Endothelial cell (in vitro differentiated cells): ENCODE data around the gene PTPRD. TPM values are rescaled to one million over a fixed set of nuclear protein-coding genes. Genes with fewer than 3 reads are reported as not detected.

Experiments used
- DNase-seq: peaks from one replicate; pipeline ENCODE4 v3.0.0; 2021; ENCODE audit warnings: low spot score
- H3K27ac Mint-ChIP-seq: one replicate; pipeline ENCODE4 v1.8.0; 2021; ENCODE audit warnings: mixed read lengths, inconsistent platforms; ENCODE audit not compliant: unreplicated experiment
- H3K27me3 Mint-ChIP-seq: one replicate; pipeline ENCODE4 v1.8.0; 2021; ENCODE audit warnings: mild to moderate bottlenecking, moderate library complexity, mixed read lengths, inconsistent platforms; ENCODE audit not compliant: unreplicated experiment
- H3K36me3 Mint-ChIP-seq: one replicate; pipeline ENCODE4 v1.8.0; 2021; ENCODE audit warnings: mild to moderate bottlenecking, low read depth, mixed read lengths, inconsistent platforms; ENCODE audit not compliant: unreplicated experiment
- H3K4me1 Mint-ChIP-seq: one replicate; pipeline ENCODE4 v1.8.0; 2021; ENCODE audit warnings: mild to moderate bottlenecking, mixed read lengths, inconsistent platforms; ENCODE audit not compliant: unreplicated experiment
- H3K4me3 Mint-ChIP-seq: one replicate; pipeline ENCODE4 v1.8.0; 2021; ENCODE audit warnings: mild to moderate bottlenecking, mixed read lengths, inconsistent platforms; ENCODE audit not compliant: unreplicated experiment
- H3K9me3 Mint-ChIP-seq: one replicate; pipeline ENCODE4 v1.8.0; 2021; ENCODE audit warnings: mixed read lengths, inconsistent platforms; ENCODE audit not compliant: unreplicated experiment
- CTCF ChIP-seq: fragments of 200-600 bp; sonication (generic); IDR thresholded peaks from one replicate; pipeline ENCODE4 v1.5.0; 2021; ENCODE audit warnings: antibody characterized with exemption; ENCODE audit not compliant: unreplicated experiment
- total RNA-seq: library from RNA; stranded (reverse); fragmentation: NEBNext Ultra II Directional; extraction: Animal tissue kit (Norgen Biotek cat#: 25700); gene quantifications from one replicate; pipeline ENCODE4 v1.2.1, GENCODE V29; 2021; ENCODE audit not compliant: unreplicated experiment

The PTPRD gene
- total RNA-seq, 1 donor from 2014 or later = 47.8 TPM

DNA sequence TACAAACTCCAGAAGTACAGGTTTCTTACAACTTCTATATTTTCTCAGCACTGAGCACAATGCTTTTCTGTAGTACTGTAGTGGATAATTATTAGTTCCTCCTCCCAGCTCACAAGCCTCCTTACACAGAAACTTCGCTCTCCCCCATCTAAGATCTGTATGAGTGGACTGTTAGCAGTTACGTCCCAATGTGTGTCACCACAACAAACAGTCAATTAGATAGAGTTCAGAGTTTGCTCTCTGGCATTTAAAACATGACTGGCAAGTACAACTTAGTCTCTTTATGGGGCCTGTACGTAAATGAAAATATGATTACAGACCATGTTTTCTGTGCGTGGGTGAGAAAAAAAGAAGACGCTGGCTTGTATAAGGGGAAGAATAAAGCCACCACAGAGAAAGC is 2181.9 kb downstream of the PTPRD start:
- Mint-ChIP-seq H3K4me1 (peaks cover 5% of the 10 kb centered on the region), H3K27me3 (no peaks in the 10 kb centered on the region), H3K4me3 (no peak overlapping the region), H3K9me3 (no peaks in the 10 kb centered on the region), H3K27ac (no peak overlapping the region), H3K36me3 (no peaks in the 10 kb centered on the region)
- no peak for DNase-seq
- TF ChIP-seq CTCF = no peak

GRCh38 chr9:8429768-8430167 is 2183.0 kb downstream of the PTPRD start:
- Mint-ChIP-seq H3K36me3 (no peaks in the 10 kb centered on the region), H3K27ac (no peak overlapping the region), H3K27me3 (no peaks in the 10 kb centered on the region), H3K9me3 (no peaks in the 10 kb centered on the region), H3K4me3 (no peak overlapping the region), H3K4me1 (peaks cover 5% of the 10 kb centered on the region)
- no peak for TF ChIP-seq CTCF
- no peak for DNase-seq

GRCh38 chr9:8429157-8429556 is 2183.6 kb downstream of the PTPRD start:
- Mint-ChIP-seq H3K4me1 (peaks cover 5% of the 10 kb centered on the region), H3K9me3 (no peaks in the 10 kb centered on the region), H3K4me3 (no peak overlapping the region), H3K36me3 (no peaks in the 10 kb centered on the region), H3K27me3 (no peaks in the 10 kb centered on the region), H3K27ac (no peak overlapping the region)
- DNase-seq = no peak
- TF ChIP-seq CTCF = no peak

GRCh38 chr9:8428389-8428788 is 2184.4 kb downstream of the PTPRD start:
- no peak overlapping the region for H3K4me3 Mint-ChIP-seq
- no peaks in the 10 kb centered on the region for H3K9me3 Mint-ChIP-seq
- no peaks in the 10 kb centered on the region for H3K36me3 Mint-ChIP-seq
- no peak for DNase-seq
- no peak overlapping the region for H3K27ac Mint-ChIP-seq
- H3K4me1 Mint-ChIP-seq = peaks cover 5% of the 10 kb centered on the region
- H3K27me3 Mint-ChIP-seq = no peaks in the 10 kb centered on the region
- no peak for TF ChIP-seq CTCF

DNA sequence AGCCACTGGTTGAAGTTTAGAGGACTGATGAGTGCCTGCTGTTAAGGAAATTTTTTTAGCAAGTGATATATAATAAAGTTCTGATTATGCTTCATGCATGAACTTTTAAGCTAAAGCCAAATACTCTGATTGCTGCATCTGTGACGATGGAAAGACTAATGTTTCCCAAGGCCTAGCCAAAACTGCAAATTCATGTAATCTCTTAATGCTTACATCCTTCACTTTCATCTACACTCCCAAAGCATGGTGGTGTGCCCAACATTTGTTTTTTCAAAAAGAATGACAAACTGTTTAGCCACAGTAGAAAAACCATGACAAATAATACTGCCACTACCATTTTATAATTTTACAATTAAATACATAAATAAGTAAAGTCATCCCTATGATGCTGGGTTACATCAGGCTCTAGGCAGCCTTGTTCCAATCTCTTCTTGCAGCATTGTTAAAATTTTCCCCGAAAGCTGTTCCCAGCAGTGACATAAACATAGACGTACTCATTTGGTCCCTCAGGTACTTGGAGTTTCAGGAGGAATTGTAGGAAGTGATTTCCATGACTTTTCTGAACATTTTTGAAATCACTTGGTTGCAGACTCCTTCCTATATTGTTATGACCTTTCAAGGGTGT is 2187.9 kb downstream of the PTPRD start:
- DNase-seq = no peak
- H3K9me3 Mint-ChIP-seq = no peaks in the 10 kb centered on the region
- no peak for TF ChIP-seq CTCF
- no peaks in the 10 kb centered on the region for H3K27me3 Mint-ChIP-seq
- H3K27ac Mint-ChIP-seq = no peak overlapping the region
- no peaks in the 10 kb centered on the region for H3K4me1 Mint-ChIP-seq
- no peak overlapping the region for H3K4me3 Mint-ChIP-seq
- no peaks in the 10 kb centered on the region for H3K36me3 Mint-ChIP-seq
